ENCODE data around the gene NELFE. TPM values are rescaled to one million over a fixed set of nuclear protein-coding genes. Genes with fewer than 3 reads are reported as not detected.
A peak's percentile ranks its signal among the peaks of the same experiment; 100 is the strongest.

Gene NELFE
- total RNA-seq, 2 experiments from 2014 or later, result 76.1 to 94.8 TPM

DNA sequence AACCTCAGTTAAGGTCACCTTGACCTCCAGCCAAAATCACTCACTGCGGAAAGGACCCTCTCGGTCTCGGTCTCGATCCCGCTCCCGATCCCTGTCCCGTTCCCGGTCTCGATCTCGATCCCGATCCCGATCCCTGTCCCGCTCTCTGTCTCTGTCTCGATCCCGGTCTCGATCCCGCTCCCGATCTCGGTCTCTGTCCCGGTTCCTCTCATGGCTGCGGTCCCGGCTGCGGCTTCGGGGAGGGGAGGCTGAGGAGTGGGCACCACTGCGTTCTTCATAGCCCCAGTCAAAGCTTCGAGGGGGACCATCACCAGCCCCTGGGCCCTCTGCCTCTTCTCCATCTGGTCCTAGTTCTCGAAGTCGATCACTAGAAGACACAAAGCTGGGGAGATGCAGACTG is 4.3 kb downstream of the NELFE start:
- H2AFZ ChIP-seq (ENCODE audit: low read length), result no peak overlapping the region
- CTCF ChIA-PET (ENCODE audit: unreplicated experiment), result no interaction called here
- DNase-seq (ENCODE audit: low spot score), result no peak
- TF ChIP-seq, protein P1, sequence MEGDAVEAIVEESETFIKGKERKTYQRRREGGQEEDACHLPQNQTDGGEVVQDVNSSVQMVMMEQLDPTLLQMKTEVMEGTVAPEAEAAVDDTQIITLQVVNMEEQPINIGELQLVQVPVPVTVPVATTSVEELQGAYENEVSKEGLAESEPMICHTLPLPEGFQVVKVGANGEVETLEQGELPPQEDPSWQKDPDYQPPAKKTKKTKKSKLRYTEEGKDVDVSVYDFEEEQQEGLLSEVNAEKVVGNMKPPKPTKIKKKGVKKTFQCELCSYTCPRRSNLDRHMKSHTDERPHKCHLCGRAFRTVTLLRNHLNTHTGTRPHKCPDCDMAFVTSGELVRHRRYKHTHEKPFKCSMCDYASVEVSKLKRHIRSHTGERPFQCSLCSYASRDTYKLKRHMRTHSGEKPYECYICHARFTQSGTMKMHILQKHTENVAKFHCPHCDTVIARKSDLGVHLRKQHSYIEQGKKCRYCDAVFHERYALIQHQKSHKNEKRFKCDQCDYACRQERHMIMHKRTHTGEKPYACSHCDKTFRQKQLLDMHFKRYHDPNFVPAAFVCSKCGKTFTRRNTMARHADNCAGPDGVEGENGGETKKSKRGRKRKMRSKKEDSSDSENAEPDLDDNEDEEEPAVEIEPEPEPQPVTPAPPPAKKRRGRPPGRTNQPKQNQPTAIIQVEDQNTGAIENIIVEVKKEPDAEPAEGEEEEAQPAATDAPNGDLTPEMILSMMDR (conservative IDR thresholded peaks at IDR 0.05; ENCODE audit: low read length), result no peak
- no peak for TF ChIP-seq EZH2phosphoT487 (IDR thresholded peaks at IDR 0.05; ENCODE audit: borderline replicate concordance, low read depth, low read length)
- H3K4me2 ChIP-seq (ENCODE audit: low read length), result no peak overlapping the region
- no peaks in the 10 kb centered on the region for H3K9me3 ChIP-seq (ENCODE audit: low read length)
- peaks cover 64% of the 10 kb centered on the region for H3K36me3 ChIP-seq (ENCODE audit: insufficient read depth, low read length)
- POLR2A ChIA-PET, result no interaction called here
- no peaks in the 10 kb centered on the region for H3K9me2 ChIP-seq (ENCODE audit: insufficient read depth, low read length)
- H3K27ac ChIP-seq (ENCODE audit: low read depth, low read length, poor library complexity, severe bottlenecking), result no peak overlapping the region
- peaks cover 17% of the 10 kb centered on the region; the same call in 1 of the 2 replicates for H3K79me2 ChIP-seq (ENCODE audit: insufficient read depth, low read depth, low read length)
- intact Hi-C loops (cut with micrococcal nuclease; ENCODE audit: unreplicated experiment), result loop anchor here (10.0 kb wide), 1 partner anchor 250 kb away; the partner anchor contains the start of genes ABHD16A and LY6G6F
- H4K20me1 ChIP-seq (ENCODE audit: insufficient read depth, low read length), result no peaks in the 10 kb centered on the region
- H3K4me3 ChIP-seq (ENCODE audit: low read depth, low read length, poor library complexity, severe bottlenecking), result no peak overlapping the region
- BruUV-seq (replicated peaks), result no TSS peak
- peaks cover 8% of the 10 kb centered on the region for H3K4me1 ChIP-seq (ENCODE audit: insufficient read depth, low read length, poor library complexity, severe bottlenecking)

DNA sequence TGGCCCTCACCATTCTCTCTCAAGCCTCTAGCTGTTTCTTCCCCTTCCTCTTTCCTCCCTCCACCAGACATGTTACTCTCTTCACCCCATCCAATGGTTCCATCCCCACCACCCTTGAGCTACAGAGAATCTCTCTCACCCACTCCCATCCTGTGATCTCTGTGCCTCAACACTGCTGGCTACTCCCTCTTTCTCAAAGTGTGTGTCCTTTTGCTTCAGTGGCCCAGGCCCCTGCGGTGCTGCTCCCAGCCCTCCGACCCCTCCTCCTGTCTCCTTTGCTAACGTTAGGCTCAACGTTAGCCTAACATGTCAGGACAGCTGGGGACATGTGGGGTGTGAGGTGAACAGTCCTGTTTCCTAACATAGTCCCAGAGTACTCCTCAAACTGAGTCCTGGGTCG is 5.9 kb downstream of the NELFE start:
- peaks cover 4% of the 10 kb centered on the region for H3K4me1 ChIP-seq (ENCODE audit: insufficient read depth, low read length, poor library complexity, severe bottlenecking)
- intact Hi-C loops (cut with micrococcal nuclease; ENCODE audit: unreplicated experiment), result loop anchor here (1.0 to 10.0 kb wide), 2 partner anchors 51 to 248 kb away; partner anchors contain the start of genes ABHD16A, LY6G6F and ZBTB12
- TF ChIP-seq EZH2phosphoT487 (IDR thresholded peaks at IDR 0.05; ENCODE audit: borderline replicate concordance, low read depth, low read length), result no peak
- TF ChIP-seq, protein P1 (conservative IDR thresholded peaks at IDR 0.05; ENCODE audit: low read length), result no peak
- no peaks in the 10 kb centered on the region for H3K9me2 ChIP-seq (ENCODE audit: insufficient read depth, low read length)
- H3K79me2 ChIP-seq (ENCODE audit: insufficient read depth, low read depth, low read length), result peaks cover 6% of the 10 kb centered on the region; the same call in 1 of the 2 replicates
- no peaks in the 10 kb centered on the region for H3K9me3 ChIP-seq (ENCODE audit: low read length)
- no peaks in the 10 kb centered on the region for H4K20me1 ChIP-seq (ENCODE audit: insufficient read depth, low read length)
- no peak overlapping the region for H3K27ac ChIP-seq (ENCODE audit: low read depth, low read length, poor library complexity, severe bottlenecking)
- CTCF ChIA-PET (ENCODE audit: unreplicated experiment), result no interaction called here
- no peak overlapping the region for H2AFZ ChIP-seq (ENCODE audit: low read length)
- BruUV-seq (replicated peaks), result no TSS peak
- peaks cover 64% of the 10 kb centered on the region for H3K36me3 ChIP-seq (ENCODE audit: insufficient read depth, low read length)
- POLR2A ChIA-PET, result no interaction called here
- DNase-seq (ENCODE audit: low spot score), result no peak
- no peak overlapping the region for H3K4me3 ChIP-seq (ENCODE audit: low read depth, low read length, poor library complexity, severe bottlenecking)
- no peak overlapping the region for H3K4me2 ChIP-seq (ENCODE audit: low read length)

DNA sequence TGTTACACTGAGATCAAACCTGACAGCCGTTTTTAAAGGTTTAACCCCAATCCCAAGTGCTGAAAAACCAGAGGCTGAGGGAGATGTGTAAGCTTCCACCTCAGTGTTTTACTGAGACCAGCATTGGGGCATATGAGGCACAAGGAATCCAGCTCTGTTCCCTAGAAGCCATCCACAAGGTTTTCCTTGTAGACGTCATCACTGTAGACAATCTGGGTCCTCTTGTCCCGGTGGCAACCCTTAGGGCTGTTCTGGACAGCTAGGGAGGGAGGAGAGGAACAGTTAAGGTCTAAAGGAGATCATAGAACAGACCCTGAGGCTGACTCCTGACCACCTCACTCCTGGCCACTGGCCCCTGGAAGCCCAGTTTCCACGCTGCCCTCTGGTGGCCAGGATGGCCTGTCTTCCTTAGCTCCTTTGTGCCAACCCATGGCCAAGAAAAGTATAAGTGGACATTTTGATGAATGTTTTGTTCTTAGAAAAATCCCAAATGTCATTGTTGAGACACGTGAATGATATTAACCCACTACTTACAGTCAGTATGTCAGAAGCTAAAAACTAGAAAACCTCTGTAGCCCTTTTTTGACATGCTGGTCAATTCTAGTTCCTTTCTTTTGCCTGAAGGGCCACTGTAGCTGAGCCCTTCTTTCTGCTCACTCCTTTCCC is 6.5 kb downstream of the NELFE start:
- Histone ChIP-seq H3K79me2 (ENCODE audit: insufficient read depth, low read depth, low read length) (no peaks in the 10 kb centered on the region; the same call in 1 of the 2 replicates), H4K20me1 (ENCODE audit: insufficient read depth, low read length) (no peaks in the 10 kb centered on the region), H3K4me3 (ENCODE audit: low read depth, low read length, poor library complexity, severe bottlenecking) (no peak overlapping the region), H3K4me2 (ENCODE audit: low read length) (no peak overlapping the region), H2AFZ (ENCODE audit: low read length) (no peak overlapping the region), H3K36me3 (ENCODE audit: insufficient read depth, low read length) (peaks cover 62% of the 10 kb centered on the region), H3K27ac (ENCODE audit: low read depth, low read length, poor library complexity, severe bottlenecking) (no peak overlapping the region), H3K9me2 (ENCODE audit: insufficient read depth, low read length) (no peaks in the 10 kb centered on the region), H3K4me1 (ENCODE audit: insufficient read depth, low read length, poor library complexity, severe bottlenecking) (no peaks in the 10 kb centered on the region), H3K9me3 (ENCODE audit: low read length) (no peaks in the 10 kb centered on the region)
- DNase-seq (ENCODE audit: low spot score), result peak; percentile 44
- ChIA-PET CTCF (ENCODE audit: unreplicated experiment) (interaction anchor here (1.4 kb wide), 1 partner anchor 22 kb away, joined by 4 read pairs; no protein-coding TSS in a partner anchor), POLR2A (interaction anchor here (0.7 kb wide), 1 partner anchor 131 kb away, joined by 3 read pairs; no protein-coding TSS in a partner anchor)
- no peak for TF ChIP-seq EZH2phosphoT487 (IDR thresholded peaks at IDR 0.05; ENCODE audit: borderline replicate concordance, low read depth, low read length)
- TF ChIP-seq, protein P1 (conservative IDR thresholded peaks at IDR 0.05; ENCODE audit: low read length), result peak; percentile 84
- no TSS peak for BruUV-seq (replicated peaks)
- intact Hi-C loops (cut with micrococcal nuclease; ENCODE audit: unreplicated experiment), result loop anchor here (1.0 to 10.0 kb wide), 2 partner anchors 50 to 247 kb away; partner anchors contain the start of genes ABHD16A, LY6G6F and ZBTB12
